SK-N-SH (cell line): ENCODE data around the gene MAN1B1. TPM values are rescaled to one million over a fixed set of nuclear protein-coding genes. Genes with fewer than 3 reads are reported as not detected.

Source experiments
- CTCF ChIA-PET: fragments of 300-600, 350-600 bp; formaldehyde crosslinking; extraction: SDS; loops from one replicate; lab custom pipeline; 2021; lab: Yijun Ruan, JAX
- POLR2A ChIA-PET: fragments of 350-600 bp; sonication (Branson Sonifier 250); formaldehyde crosslinking; extraction: SDS; loops from one replicate; lab custom pipeline; 2020; ENCODE audit warnings: antibody characterized with exemption, inconsistent platforms; lab: Yijun Ruan, JAX
- DNase-seq: peaks from one replicate; pipeline ENCODE4 v3.0.0; 2012
- H2AFZ ChIP-seq: fragments of 200-600 bp; sonication (generic); 2 replicates; pipeline ENCODE4 v1.8.1; 2016; ENCODE audit warnings: antibody characterized with exemption, mild to moderate bottlenecking, low read depth
- H3F3A ChIP-seq: fragments of 200-600 bp; sonication (generic); replicated peaks from 2 replicates; pipeline ENCODE3; 2016; ENCODE audit warnings: antibody characterized with exemption, mild to moderate bottlenecking; ENCODE audit not compliant: insufficient read depth
- H3K27ac ChIP-seq, 2 experiments: fragments of 200-500 bp in 1 of 2; fragments of 200-600 bp in 1 of 2; sonication (Bioruptor generic) in 1 of 2; sonication (generic), shearing (Covaris generic) in 1 of 2; 2 replicates each; pipeline versions ENCODE4 v1.5.1 to v1.6.1; 2014 to 2016; ENCODE audit warnings: low read depth in 2 of 2, inconsistent platforms in 1 of 2, low read length in 1 of 2, mild to moderate bottlenecking in 1 of 2, mixed read lengths in 1 of 2
- H3K27me3 ChIP-seq: fragments of 200-600 bp; sonication (generic), shearing (Covaris generic); 2 replicates; pipeline ENCODE4 v1.6.1; 2016; ENCODE audit warnings: mixed run types; ENCODE audit not compliant: insufficient read depth
- H3K36me3 ChIP-seq, 2 experiments: fragments of 200-500 bp in 1 of 2; fragments of 200-600 bp in 1 of 2; sonication (Bioruptor generic) in 1 of 2; sonication (generic) in 1 of 2; replicated peaks in 1 of 2; 2 replicates each; pipeline versions ENCODE3 to v1.5.1; 2014 to 2016; ENCODE audit warnings: low read length in 1 of 2, mild to moderate bottlenecking in 1 of 2; ENCODE audit not compliant: insufficient read depth in 2 of 2, control insufficient read depth in 1 of 2
- H3K4me1 ChIP-seq, 2 experiments: fragments of 200-500 bp in 1 of 2; fragments of 200-600 bp in 1 of 2; sonication (Bioruptor generic) in 1 of 2; sonication (generic), shearing (Covaris generic) in 1 of 2; 2 replicates each; pipeline versions ENCODE4 v1.5.1 to v1.6.1; 2014 to 2016; ENCODE audit warnings: low read depth in 1 of 2, low read length in 1 of 2, mixed run types in 1 of 2; ENCODE audit not compliant: insufficient read depth in 2 of 2, control insufficient read depth in 1 of 2
- H3K4me2 ChIP-seq: fragments of 200-600 bp; sonication (generic), shearing (Covaris generic); 2 replicates; pipeline ENCODE4 v1.6.1; 2017; ENCODE audit warnings: mixed run types
- H3K4me3 ChIP-seq, 2 experiments: fragments of 200-500 bp in 1 of 2; fragments of 200-600 bp in 1 of 2; sonication (Bioruptor generic) in 1 of 2; sonication (generic), shearing (Covaris generic) in 1 of 2; 2 replicates each; pipeline versions ENCODE4 v1.5.1 to v1.8.1; 2014 to 2016; ENCODE audit warnings: low read depth in 2 of 2, inconsistent platforms in 1 of 2, low read length in 1 of 2, mild to moderate bottlenecking in 1 of 2, mixed read lengths in 1 of 2, moderate library complexity in 1 of 2
- H3K79me2 ChIP-seq: fragments of 200-600 bp; sonication (generic); 2 replicates; pipeline ENCODE4 v1.8.1; 2017; ENCODE audit warnings: mild to moderate bottlenecking; ENCODE audit not compliant: insufficient read depth
- H3K9ac ChIP-seq: fragments of 200-600 bp; sonication (generic); 2 replicates; pipeline ENCODE4 v1.6.1; 2017; ENCODE audit warnings: mixed run types
- H3K9me2 ChIP-seq: fragments of 200-600 bp; sonication (generic); 2 replicates; pipeline ENCODE4 v1.6.1; 2017; ENCODE audit warnings: mixed run types
- H3K9me3 ChIP-seq: fragments of 200-600 bp; sonication (generic); 2 replicates; pipeline ENCODE4 v1.6.1; 2017; ENCODE audit warnings: mixed run types, mild to moderate bottlenecking, moderate library complexity
- H4K20me1 ChIP-seq: fragments of 200-600 bp; sonication (generic); 2 replicates; pipeline ENCODE4 v1.6.1; 2017; ENCODE audit warnings: mild to moderate bottlenecking, mixed run types; ENCODE audit not compliant: insufficient read depth
- CHD2 ChIP-seq: fragments of 150-350 bp; IDR thresholded peaks from 2 replicates; pipeline ENCODE4 v1.6.1; 2018; ENCODE audit warnings: low read length; ENCODE audit not compliant: partially characterized antibody
- EP300 ChIP-seq, 2 experiments: IDR thresholded peaks; 2 replicates each; pipeline versions ENCODE4 v1.4.0 to v1.6.1; 2012; ENCODE audit warnings: borderline replicate concordance in 1 of 2, low read depth in 1 of 2, low read length in 1 of 2
- FOSL2 ChIP-seq: IDR thresholded peaks from 2 replicates; pipeline ENCODE4 v1.4.0; 2012; ENCODE audit warnings: low read depth, mild to moderate bottlenecking, moderate library complexity, borderline replicate concordance
- FOXM1 ChIP-seq: IDR thresholded peaks from 2 replicates; pipeline ENCODE4 v1.4.0; 2012; ENCODE audit warnings: low read depth, mild to moderate bottlenecking
- GATA2 ChIP-seq: sonication (generic); formaldehyde crosslinking; IDR thresholded peaks from 2 replicates; pipeline ENCODE4 v1.5.0; 2020; ENCODE audit warnings: mild to moderate bottlenecking, missing genetic modification reagents
- MEF2A ChIP-seq: IDR thresholded peaks from 2 replicates; pipeline ENCODE4 v1.4.0; 2012; ENCODE audit warnings: low read depth, borderline replicate concordance
- MXI1 ChIP-seq: IDR thresholded peaks from 2 replicates; pipeline ENCODE4 v1.6.1; 2012; ENCODE audit warnings: mild to moderate bottlenecking, low read depth, low read length, improper control_type of control experiment
- REST ChIP-seq: IDR thresholded peaks from 2 replicates; pipeline ENCODE4 v1.6.1; 2012; ENCODE audit warnings: mild to moderate bottlenecking, low read depth, low read length, moderate library complexity
- RFX5 ChIP-seq: IDR thresholded peaks from 2 replicates; pipeline ENCODE4 v1.6.1; 2012; ENCODE audit warnings: mild to moderate bottlenecking, improper control_type of control experiment, low read length
- RXRA ChIP-seq: IDR thresholded peaks from 2 replicates; pipeline ENCODE4 v1.4.0; 2012; ENCODE audit warnings: low read depth, mild to moderate bottlenecking, borderline replicate concordance
- SIN3A ChIP-seq: IDR thresholded peaks from 2 replicates; pipeline ENCODE4 v1.6.1; 2012; ENCODE audit warnings: low read depth, mild to moderate bottlenecking, low read length, moderate library complexity, borderline replicate concordance
- TEAD4 ChIP-seq: IDR thresholded peaks from 2 replicates; pipeline ENCODE4 v1.4.0; 2012; ENCODE audit warnings: mild to moderate bottlenecking, borderline replicate concordance; ENCODE audit not compliant: insufficient read depth
- USF1 ChIP-seq: IDR thresholded peaks from 2 replicates; pipeline ENCODE4 v1.4.0; 2012; ENCODE audit warnings: low read depth, borderline replicate concordance
- WGBS: methylation state at CpG from one replicate; pipeline ENCODE4 v1.1.6; 2017; ENCODE audit warnings: low lambda C conversion rate; 5-methylcytosine and 5-hydroxymethylcytosine counted together
- polyA plus RNA-seq, 3 experiments: library from polyadenylated mRNA; depleted of rRNA; stranded (reverse); fragments of >200 nt; gene quantifications; 2 replicates each; pipeline ENCODE4 v1.2.3, GENCODE V29; 2012
- TF ChIP-seq, protein P1 (sequence below): fragments of 200-600 bp; sonication (generic); IDR thresholded peaks from 2 replicates; pipeline ENCODE4 v1.6.1; 2017; ENCODE audit warnings: antibody characterized with exemption, mild to moderate bottlenecking, moderate library complexity
- TF ChIP-seq, protein P2 (sequence below): IDR thresholded peaks from 2 replicates; pipeline ENCODE4 v1.4.0; 2012; ENCODE audit warnings: low read depth, borderline replicate concordance

Gene MAN1B1
- polyA plus RNA-seq, 1 of the 3 experiments (the other 2 are of a cell fraction) = 57.8 TPM

DNA sequence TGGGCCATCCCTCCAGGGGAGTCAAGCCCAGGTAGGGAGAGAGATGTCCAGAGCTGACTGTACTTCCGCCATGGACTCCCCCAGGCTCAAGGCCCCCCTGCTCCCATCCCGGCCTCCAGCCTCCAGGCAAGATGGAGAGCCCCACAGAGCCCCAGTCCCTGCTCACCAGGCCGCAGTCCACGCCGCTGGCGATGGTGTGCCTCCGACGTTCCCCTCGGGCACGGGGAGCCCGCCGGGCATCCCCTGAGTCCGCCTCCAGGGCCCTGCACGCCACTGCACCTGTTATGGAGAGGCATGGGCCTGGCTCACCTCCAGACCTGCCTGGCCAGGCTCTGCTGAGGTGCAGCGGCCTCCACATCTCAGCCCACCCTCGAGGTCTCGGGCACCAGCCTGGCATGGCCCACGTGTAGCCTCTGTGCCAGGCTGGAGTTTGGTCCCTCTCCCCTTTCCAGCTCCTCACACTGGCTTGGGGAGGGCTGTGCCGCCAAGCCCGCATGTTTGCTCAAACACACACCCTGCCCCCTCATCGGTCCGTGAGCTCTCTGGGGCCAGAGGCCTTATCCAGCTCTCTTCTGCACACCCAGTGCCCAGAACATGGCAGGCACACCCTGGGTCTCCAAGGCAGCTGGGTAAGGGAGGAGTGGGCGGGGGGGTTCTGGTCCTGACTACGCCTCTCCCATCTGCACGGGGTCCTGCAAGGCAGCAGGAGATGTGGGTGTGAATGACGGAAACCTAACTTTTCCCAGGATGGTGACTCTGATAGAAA lies 20.5 kb upstream of the MAN1B1 start:
- Histone ChIP-seq H3K9ac (no peak overlapping the region), H3K9me3 (no peaks in the 10 kb centered on the region), H3K27me3 (no peaks in the 10 kb centered on the region), H2AFZ (no peak overlapping the region), H3F3A (peaks cover 8% of the 10 kb centered on the region), H3K4me1 (peaks cover 0 to 27% of the 10 kb centered on the region in 2 experiments; a peak in 1 of 4 replicates), H3K36me3 (no peaks in the 10 kb centered on the region), H4K20me1 (peaks cover 12% of the 10 kb centered on the region; the same call in 1 of the 2 replicates), H3K79me2 (0 out of 2 replicates have a peak, but pooled peaks cover 3% of the 10 kb centered on the region), H3K9me2 (no peaks in the 10 kb centered on the region), H3K27ac (no peak overlapping the region), H3K4me3 (no peak overlapping the region), H3K4me2 (no peak overlapping the region)
- TF ChIP-seq RXRA (no peak), GATA2 (CRISPR knock-in tag) (no peak), RFX5 (no peak), MEF2A (no peak), EP300 (IDR thresholded peaks at IDR 0.05; ENCODE audit: borderline replicate concordance in 1 of 2, low read depth in 1 of 2, low read length in 1 of 2) (no peak), CHD2 (no peak), TEAD4 (no peak), MXI1 (no peak), SIN3A (no peak), FOXM1 (no peak)
- TF ChIP-seq, protein P1, sequence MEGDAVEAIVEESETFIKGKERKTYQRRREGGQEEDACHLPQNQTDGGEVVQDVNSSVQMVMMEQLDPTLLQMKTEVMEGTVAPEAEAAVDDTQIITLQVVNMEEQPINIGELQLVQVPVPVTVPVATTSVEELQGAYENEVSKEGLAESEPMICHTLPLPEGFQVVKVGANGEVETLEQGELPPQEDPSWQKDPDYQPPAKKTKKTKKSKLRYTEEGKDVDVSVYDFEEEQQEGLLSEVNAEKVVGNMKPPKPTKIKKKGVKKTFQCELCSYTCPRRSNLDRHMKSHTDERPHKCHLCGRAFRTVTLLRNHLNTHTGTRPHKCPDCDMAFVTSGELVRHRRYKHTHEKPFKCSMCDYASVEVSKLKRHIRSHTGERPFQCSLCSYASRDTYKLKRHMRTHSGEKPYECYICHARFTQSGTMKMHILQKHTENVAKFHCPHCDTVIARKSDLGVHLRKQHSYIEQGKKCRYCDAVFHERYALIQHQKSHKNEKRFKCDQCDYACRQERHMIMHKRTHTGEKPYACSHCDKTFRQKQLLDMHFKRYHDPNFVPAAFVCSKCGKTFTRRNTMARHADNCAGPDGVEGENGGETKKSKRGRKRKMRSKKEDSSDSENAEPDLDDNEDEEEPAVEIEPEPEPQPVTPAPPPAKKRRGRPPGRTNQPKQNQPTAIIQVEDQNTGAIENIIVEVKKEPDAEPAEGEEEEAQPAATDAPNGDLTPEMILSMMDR = no peak
- no peak for DNase-seq
- WGBS = 91% methylated on average over 18 of the region's 26 CpGs
- ChIA-PET POLR2A (interaction anchor here (2.2 kb wide), 1 partner anchor 11 kb away, joined by 12 read pairs; no protein-coding TSS in a partner anchor), CTCF (interaction anchor here (1.0 to 16.8 kb wide), 11 partner anchors 11 to 278 kb away, joined by 3 to 803 read pairs (median 3); partner anchors contain the start of genes ABCA2, AJM1, ENTPD2 and FUT7)

GRCh38 chr9:137067860-137068538 lies 18.8 kb upstream of the MAN1B1 start:
- peak; percentile 90 for DNase-seq
- WGBS = 56% methylated on average over 8 of the region's 12 CpGs
- Histone ChIP-seq H3K9me3 (no peaks in the 10 kb centered on the region), H3K36me3 (no peaks in the 10 kb centered on the region), H3K9ac (no peak overlapping the region), H4K20me1 (peaks cover 12% of the 10 kb centered on the region; the same call in 1 of the 2 replicates), H3K79me2 (0 out of 2 replicates have a peak, but pooled peaks cover 3% of the 10 kb centered on the region), H3K4me1 (peaks cover 0 to 34% of the 10 kb centered on the region in 2 experiments; a peak in 1 of 4 replicates), H3K4me3 (no peak overlapping the region), H3K27me3 (no peaks in the 10 kb centered on the region), H3K27ac (no peak overlapping the region), H3F3A (peaks cover 11% of the 10 kb centered on the region), H2AFZ (no peak overlapping the region), H3K9me2 (no peaks in the 10 kb centered on the region), H3K4me2 (no peak overlapping the region)
- CTCF ChIA-PET = interaction anchor here (0.6 to 16.8 kb wide), 27 partner anchors 9 to 280 kb away, joined by 3 to 803 read pairs (median 4); partner anchors contain the start of genes ABCA2, ENTPD2, FUT7 and MAN1B1
- POLR2A ChIA-PET = interaction anchor here (0.8 to 1.4 kb wide), 4 partner anchors 12 to 43 kb away, joined by 3 to 6 read pairs (median 4); partner anchors contain the start of gene FUT7
- TF ChIP-seq FOSL2 = no peak
- no peak for TF ChIP-seq USF1
- no peak for TF ChIP-seq RXRA
- peak; percentile 56; the same call in 1 of the 2 replicates for TF ChIP-seq REST
- TF ChIP-seq, protein P2, sequence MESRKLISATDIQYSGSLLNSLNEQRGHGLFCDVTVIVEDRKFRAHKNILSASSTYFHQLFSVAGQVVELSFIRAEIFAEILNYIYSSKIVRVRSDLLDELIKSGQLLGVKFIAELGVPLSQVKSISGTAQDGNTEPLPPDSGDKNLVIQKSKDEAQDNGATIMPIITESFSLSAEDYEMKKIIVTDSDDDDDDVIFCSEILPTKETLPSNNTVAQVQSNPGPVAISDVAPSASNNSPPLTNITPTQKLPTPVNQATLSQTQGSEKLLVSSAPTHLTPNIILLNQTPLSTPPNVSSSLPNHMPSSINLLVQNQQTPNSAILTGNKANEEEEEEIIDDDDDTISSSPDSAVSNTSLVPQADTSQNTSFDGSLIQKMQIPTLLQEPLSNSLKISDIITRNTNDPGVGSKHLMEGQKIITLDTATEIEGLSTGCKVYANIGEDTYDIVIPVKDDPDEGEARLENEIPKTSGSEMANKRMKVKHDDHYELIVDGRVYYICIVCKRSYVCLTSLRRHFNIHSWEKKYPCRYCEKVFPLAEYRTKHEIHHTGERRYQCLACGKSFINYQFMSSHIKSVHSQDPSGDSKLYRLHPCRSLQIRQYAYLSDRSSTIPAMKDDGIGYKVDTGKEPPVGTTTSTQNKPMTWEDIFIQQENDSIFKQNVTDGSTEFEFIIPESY = no peak
